ENCODE measurements around the gene SPDYE17.
"Not testable (repeated sequence)": the region's sequence is repeated elsewhere in the genome, so short reads cannot be mapped to it uniquely, and the experiment has no call there.

Gene SPDYE17

GRCh38 chr7:76998764-76999450 is 33.3 kb downstream of the SPDYE17 start:
- DNase-seq (ENCODE audit: low read depth), result not testable (repeated sequence)

- no peak for DNase-seq (ENCODE audit: low read depth)
These were observed 33.9 kb downstream of the SPDYE17 start for GRCh38 chr7:76998285-76998589.

GRCh38 chr7:76997381-76998284 is 34.5 kb downstream of the SPDYE17 start:
- DNase-seq (ENCODE audit: low read depth), result no peak

- not testable (repeated sequence) for DNase-seq (ENCODE audit: low read depth)
These were observed 35.2 kb downstream of the SPDYE17 start for GRCh38 chr7:76996932-76997331.

GRCh38 chr7:76994286-76994685 is 37.9 kb downstream of the SPDYE17 start:
- not testable (repeated sequence) for DNase-seq (ENCODE audit: low read depth)

- not testable (repeated sequence) for DNase-seq (ENCODE audit: low read depth)
These were observed 38.3 kb downstream of the SPDYE17 start for GRCh38 chr7:76993831-76994230.

GRCh38 chr7:76992871-76993270 is 39.3 kb downstream of the SPDYE17 start:
- not testable (repeated sequence) for DNase-seq (ENCODE audit: low read depth)

- not testable (repeated sequence) for DNase-seq (ENCODE audit: low read depth)
These were observed 40.0 kb downstream of the SPDYE17 start for GRCh38 chr7:76992204-76992603.

GRCh38 chr7:76990202-76990601 is 42.0 kb downstream of the SPDYE17 start:
- DNase-seq (ENCODE audit: low read depth), result not testable (repeated sequence)

- DNase-seq (ENCODE audit: low read depth), result not testable (repeated sequence)
These were observed 46.0 kb downstream of the SPDYE17 start for GRCh38 chr7:76985924-76986717.

- DNase-seq (ENCODE audit: low read depth), result not testable (repeated sequence)
These were observed 47.4 kb downstream of the SPDYE17 start for GRCh38 chr7:76984784-76985136.

- not testable (repeated sequence) for DNase-seq (ENCODE audit: low read depth)
These were observed 48.0 kb downstream of the SPDYE17 start for GRCh38 chr7:76983937-76984783.

GRCh38 chr7:76983333-76983732 is 48.8 kb downstream of the SPDYE17 start:
- DNase-seq (ENCODE audit: low read depth), result not testable (repeated sequence)

- not testable (repeated sequence) for DNase-seq (ENCODE audit: low read depth)
These were observed 49.7 kb downstream of the SPDYE17 start for GRCh38 chr7:76982501-76982900.

GRCh38 chr7:76981187-76981970 is 50.8 kb downstream of the SPDYE17 start:
- not testable (repeated sequence) for DNase-seq (ENCODE audit: low read depth)

GRCh38 chr7:76980576-76980975 is 51.6 kb downstream of the SPDYE17 start:
- DNase-seq (ENCODE audit: low read depth), result not testable (repeated sequence)

GRCh38 chr7:76977761-76978367 is 54.3 kb downstream of the SPDYE17 start:
- not testable (repeated sequence) for DNase-seq (ENCODE audit: low read depth)

- DNase-seq (ENCODE audit: low read depth), result not testable (repeated sequence)
These were observed 57.2 kb downstream of the SPDYE17 start for GRCh38 chr7:76974793-76975579.

- DNase-seq (ENCODE audit: low read depth), result not testable (repeated sequence)
These were observed 57.8 kb downstream of the SPDYE17 start for GRCh38 chr7:76974336-76974735.
